Tibial artery (tissue), 4 donors: ENCODE measurements around the gene DDX24.

Experiments used
- DNase-seq, 2 donors: peaks; one replicate each; pipeline ENCODE4 v3.0.0-alpha.2; 2019
- H3K27ac ChIP-seq, 2 donors: fragments of 200-600 bp; sonication (generic) in 1 of 2; 1 replicate in 1 of 2; 2 replicates in 1 of 2; pipeline ENCODE4 v1.5.1; 2018 to 2019; ENCODE audit warnings: mild to moderate bottlenecking in 1 of 2
- H3K27me3 ChIP-seq, 2 donors: fragments of 200-600 bp; sonication (generic) in 1 of 2; one replicate each; pipeline versions ENCODE4 v1.5.1 to v1.6.0; 2016 to 2019
- H3K36me3 ChIP-seq, 3 donors: fragments of 200-600 bp; sonication (generic) in 2 of 3; one replicate each; pipeline ENCODE4 v1.5.1; 2016 to 2019; ENCODE audit warnings: mild to moderate bottlenecking in 2 of 3
- H3K4me1 ChIP-seq, 4 donors: fragments of 200-600 bp; sonication (generic) in 2 of 4; 1 replicate in 3 of 4; 2 replicates in 1 of 4; pipeline ENCODE4 v1.5.1; 2016 to 2019
- H3K4me3 ChIP-seq, 2 donors: fragments of 200-600 bp; sonication (generic) in 1 of 2; 1 replicate in 1 of 2; 2 replicates in 1 of 2; pipeline ENCODE4 v1.5.1; 2018 to 2019; ENCODE audit warnings: mild to moderate bottlenecking in 2 of 2
- H3K9me3 ChIP-seq, 3 donors: fragments of 200-600 bp; sonication (generic) in 1 of 3; one replicate each; pipeline ENCODE4 v1.5.1; 2016 to 2019
- intact Hi-C: fragments of 100-400 bp; cut with DNase I; formaldehyde crosslinking; loops from one replicate; pipeline ENCODE4 v1.15.0; 2023; ENCODE audit warnings: low total_unique reads
- TF ChIP-seq, protein P1 (sequence below), 2 experiments: fragments of 200-600 bp in 1 of 2; fragments of 450-650 bp in 1 of 2; IDR thresholded peaks; one replicate each; pipeline ENCODE4 v1.5.1; 2017 to 2019; ENCODE audit warnings: antibody characterized with exemption in 2 of 2, mild to moderate bottlenecking in 1 of 2, moderate library complexity in 1 of 2

DDX24 gene

DNA sequence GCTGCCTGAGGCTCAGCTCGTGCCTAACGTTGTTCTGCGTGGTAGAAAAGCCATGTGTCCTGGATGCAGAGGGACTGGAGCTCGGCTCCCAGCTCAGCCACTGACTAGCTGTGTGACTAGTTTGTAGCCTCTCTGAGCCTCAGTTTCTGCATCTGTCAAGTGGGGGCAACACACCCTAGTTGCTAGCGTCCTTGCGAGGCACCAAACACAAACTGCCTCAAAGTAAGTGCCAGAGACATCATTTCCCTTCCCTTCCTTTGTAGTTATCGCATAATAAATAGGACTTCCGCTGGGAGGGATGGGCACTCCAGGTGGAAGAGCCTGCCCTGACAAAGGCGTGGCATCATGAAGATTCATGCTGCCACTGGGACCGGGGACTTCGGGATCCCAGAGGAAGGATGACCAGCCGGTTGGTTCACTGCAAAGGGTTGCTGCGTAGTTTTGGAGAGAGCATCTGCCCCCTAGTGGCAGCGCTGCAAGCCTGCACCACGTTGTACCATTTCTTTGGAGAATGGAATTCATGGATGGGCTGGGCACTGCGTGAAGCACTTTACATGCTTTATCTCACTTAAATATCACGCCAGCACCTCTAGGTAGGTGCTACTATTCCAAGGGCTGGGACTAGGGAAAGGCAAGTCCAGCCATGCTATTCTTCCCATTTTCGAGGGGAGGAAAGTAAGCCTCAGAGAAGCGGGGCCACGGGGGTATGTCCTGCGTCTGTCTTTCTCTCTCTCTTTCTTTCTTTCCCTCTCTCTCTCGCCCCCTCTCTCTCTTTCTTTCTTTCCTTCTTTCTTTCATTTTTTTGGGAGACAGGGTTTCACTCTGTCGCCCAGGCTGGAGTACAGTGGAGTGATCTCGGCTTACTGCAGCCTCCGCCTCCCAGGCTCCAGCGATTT is 79.3 kb downstream of the DDX24 start:
- intact Hi-C loops = loop anchor here (1.0 to 10.0 kb wide), 2 partner anchors 61 to 347 kb away; no protein-coding TSS in a partner anchor
- peaks cover 0 to 12% (median 2%) of the 10 kb centered on the region in 4 donors for H3K4me1 ChIP-seq
- H3K9me3 ChIP-seq = no peaks in the 10 kb centered on the region
- no peaks in the 10 kb centered on the region for H3K27me3 ChIP-seq
- no peak overlapping the region for H3K27ac ChIP-seq
- TF ChIP-seq, protein P1, sequence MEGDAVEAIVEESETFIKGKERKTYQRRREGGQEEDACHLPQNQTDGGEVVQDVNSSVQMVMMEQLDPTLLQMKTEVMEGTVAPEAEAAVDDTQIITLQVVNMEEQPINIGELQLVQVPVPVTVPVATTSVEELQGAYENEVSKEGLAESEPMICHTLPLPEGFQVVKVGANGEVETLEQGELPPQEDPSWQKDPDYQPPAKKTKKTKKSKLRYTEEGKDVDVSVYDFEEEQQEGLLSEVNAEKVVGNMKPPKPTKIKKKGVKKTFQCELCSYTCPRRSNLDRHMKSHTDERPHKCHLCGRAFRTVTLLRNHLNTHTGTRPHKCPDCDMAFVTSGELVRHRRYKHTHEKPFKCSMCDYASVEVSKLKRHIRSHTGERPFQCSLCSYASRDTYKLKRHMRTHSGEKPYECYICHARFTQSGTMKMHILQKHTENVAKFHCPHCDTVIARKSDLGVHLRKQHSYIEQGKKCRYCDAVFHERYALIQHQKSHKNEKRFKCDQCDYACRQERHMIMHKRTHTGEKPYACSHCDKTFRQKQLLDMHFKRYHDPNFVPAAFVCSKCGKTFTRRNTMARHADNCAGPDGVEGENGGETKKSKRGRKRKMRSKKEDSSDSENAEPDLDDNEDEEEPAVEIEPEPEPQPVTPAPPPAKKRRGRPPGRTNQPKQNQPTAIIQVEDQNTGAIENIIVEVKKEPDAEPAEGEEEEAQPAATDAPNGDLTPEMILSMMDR (IDR thresholded peaks at IDR 0.05) = peak; percentile 95 to 96
- H3K4me3 ChIP-seq = no peak overlapping the region
- H3K36me3 ChIP-seq = no peaks in the 10 kb centered on the region
- peak in 1 of 2 donors; percentile 41 for DNase-seq

DNA sequence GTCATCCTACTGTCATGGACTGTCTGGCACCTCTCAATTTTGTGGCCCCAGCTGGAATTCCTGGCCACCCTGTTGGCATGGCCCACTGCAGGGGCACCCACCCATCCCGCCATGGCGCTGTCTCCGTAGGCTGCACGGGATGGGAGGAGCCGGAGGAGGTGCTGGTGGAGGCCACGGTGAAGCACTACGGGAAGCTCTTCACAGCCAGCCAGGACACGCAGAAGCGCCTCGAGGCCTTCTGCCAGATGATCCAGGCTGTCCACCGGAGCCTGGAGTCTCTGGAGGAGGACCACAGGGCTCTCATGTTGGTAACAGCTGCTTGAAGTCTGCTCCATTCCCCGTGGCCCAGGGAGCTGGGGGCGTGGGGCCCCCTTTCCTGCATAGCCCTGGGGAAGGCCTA is 80.0 kb downstream of the DDX24 start:
- H3K36me3 ChIP-seq = no peaks in the 10 kb centered on the region
- TF ChIP-seq, protein P1 (IDR thresholded peaks at IDR 0.05) = no peak
- no peak for DNase-seq
- intact Hi-C loops = loop anchor here (10.0 kb wide), 1 partner anchor 346 kb away; no protein-coding TSS in a partner anchor
- no peak overlapping the region for H3K4me3 ChIP-seq
- H3K9me3 ChIP-seq = no peaks in the 10 kb centered on the region
- peaks cover 0 to 20% (median 10%) of the 10 kb centered on the region in 4 donors for H3K4me1 ChIP-seq
- no peaks in the 10 kb centered on the region for H3K27me3 ChIP-seq
- no peak overlapping the region for H3K27ac ChIP-seq

DNA sequence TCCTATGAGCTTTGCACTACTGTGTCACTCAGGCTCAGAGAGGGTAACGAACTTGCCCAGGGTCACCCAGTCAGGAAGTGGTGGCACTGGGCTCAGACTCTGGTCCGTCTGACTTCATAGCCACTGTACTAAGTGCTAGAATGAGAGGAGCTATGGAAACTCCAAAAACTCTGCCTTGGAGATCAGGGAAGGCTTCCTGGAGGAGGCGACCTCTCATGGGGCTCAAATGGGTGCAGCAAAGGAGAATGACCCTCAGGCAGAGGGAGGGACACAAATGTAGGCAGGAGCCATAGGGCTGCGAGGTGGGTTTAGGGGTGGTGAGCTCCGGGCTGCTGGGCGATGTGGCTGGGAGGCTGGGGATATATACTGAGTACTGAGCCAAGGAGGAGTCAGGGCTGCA is 80.7 kb downstream of the DDX24 start:
- Histone ChIP-seq H3K9me3 (no peaks in the 10 kb centered on the region), H3K4me3 (no peak overlapping the region), H3K36me3 (no peaks in the 10 kb centered on the region), H3K27ac (no peak overlapping the region), H3K27me3 (no peaks in the 10 kb centered on the region), H3K4me1 (peaks cover 0 to 27% (median 17%) of the 10 kb centered on the region in 4 donors)
- intact Hi-C loops = loop anchor here (10.0 kb wide), 1 partner anchor 345 kb away; no protein-coding TSS in a partner anchor
- no peak for DNase-seq
- TF ChIP-seq, protein P1 (IDR thresholded peaks at IDR 0.05) = no peak

- no peak overlapping the region for H3K4me3 ChIP-seq
- intact Hi-C loops = no loop called here
- H3K9me3 ChIP-seq = no peaks in the 10 kb centered on the region
- H3K27me3 ChIP-seq = no peaks in the 10 kb centered on the region
- TF ChIP-seq, protein P1 (IDR thresholded peaks at IDR 0.05) = no peak
- H3K4me1 ChIP-seq = peaks cover 0 to 34% (median 21%) of the 10 kb centered on the region in 4 donors
- DNase-seq = no peak
- H3K27ac ChIP-seq = no peak overlapping the region
- H3K36me3 ChIP-seq = no peaks in the 10 kb centered on the region
Observed at GRCh38 chr14:93999573-93999972, 81.4 kb downstream of the DDX24 start.

GRCh38 chr14:93998871-93999403 is 82.1 kb downstream of the DDX24 start:
- no peak overlapping the region for H3K27ac ChIP-seq
- peaks cover 0 to 37% (median 23%) of the 10 kb centered on the region in 4 donors for H3K4me1 ChIP-seq
- no peak overlapping the region for H3K4me3 ChIP-seq
- DNase-seq = no peak
- no peaks in the 10 kb centered on the region for H3K36me3 ChIP-seq
- intact Hi-C loops = no loop called here
- H3K9me3 ChIP-seq = no peaks in the 10 kb centered on the region
- no peaks in the 10 kb centered on the region for H3K27me3 ChIP-seq
- TF ChIP-seq, protein P1 (IDR thresholded peaks at IDR 0.05) = no peak
